ENCODE results near the gene ARL6IP6. TPM values are rescaled to one million over a fixed set of nuclear protein-coding genes. Genes with fewer than 3 reads are reported as not detected.
"Not testable (repeated sequence)": the region's sequence is repeated elsewhere in the genome, so short reads cannot be mapped to it uniquely, and the experiment has no call there.

The ARL6IP6 gene
- total RNA-seq, 2 donors from 2014 or later, result 45.7 to 55.2 TPM

GRCh38 chr2:152759290-152760072 is 41.1 kb downstream of the ARL6IP6 start:
- no peaks in the 10 kb centered on the region for H3K27me3 Mint-ChIP-seq (ENCODE audit: insufficient read depth)
- TF ChIP-seq CTCF (conservative IDR thresholded peaks at IDR 0.05), result no peak
- H3K27ac Mint-ChIP-seq, result no peak overlapping the region
- WGBS, 2 experiments (ENCODE audit: insufficient coverage in 1 of 2, insufficient read length in 1 of 2), result 94 to 100% methylated on average over 3 to 6 of the region's 6 CpGs
- no peaks in the 10 kb centered on the region for H3K27me3 ChIP-seq (ENCODE audit: control insufficient read depth, insufficient read depth, low read length, poor library complexity, severe bottlenecking)
- H3K9me3 Mint-ChIP-seq, result no peaks in the 10 kb centered on the region
- H3K36me3 ChIP-seq (ENCODE audit: control insufficient read depth, insufficient read depth, low read length), result peaks cover 67% of the 10 kb centered on the region
- no peak overlapping the region for H3K4me3 ChIP-seq (ENCODE audit: low read length)
- H3K4me1 ChIP-seq (ENCODE audit: control insufficient read depth, insufficient read depth, low read length), result peaks cover 2% of the 10 kb centered on the region
- H3K9me3 ChIP-seq (ENCODE audit: control insufficient read depth, low read length), result peaks cover 19% of the 10 kb centered on the region
- H3K27ac ChIP-seq (ENCODE audit: low read depth, low read length), result no peak overlapping the region
- H3K9ac ChIP-seq (ENCODE audit: extremely low read depth, low read length, poor library complexity, severe bottlenecking), result no peak overlapping the region
- no peak overlapping the region for H3K4me3 Mint-ChIP-seq
- peaks cover 25% of the 10 kb centered on the region for H3K4me1 Mint-ChIP-seq
- H3K36me3 Mint-ChIP-seq (ENCODE audit: low read depth), result peaks cover 67% of the 10 kb centered on the region
- DNase-seq, result no peak

- no peak overlapping the region for H3K27ac ChIP-seq (ENCODE audit: low read depth, low read length)
- Mint-ChIP-seq H3K4me1 (peaks cover 25% of the 10 kb centered on the region), H3K27ac (peak overlapping the region; percentile 23), H3K36me3 (ENCODE audit: low read depth) (peaks cover 58% of the 10 kb centered on the region), H3K9me3 (no peaks in the 10 kb centered on the region), H3K4me3 (no peak overlapping the region), H3K27me3 (ENCODE audit: insufficient read depth) (no peaks in the 10 kb centered on the region)
- 89 to 95% methylated on average over 3 to 4 of the region's 4 CpGs for WGBS, 2 experiments (ENCODE audit: insufficient coverage in 1 of 2, insufficient read length in 1 of 2)
- peaks cover 58% of the 10 kb centered on the region for H3K36me3 ChIP-seq (ENCODE audit: control insufficient read depth, insufficient read depth, low read length)
- peaks cover 15% of the 10 kb centered on the region for H3K9me3 ChIP-seq (ENCODE audit: control insufficient read depth, low read length)
- DNase-seq, result no peak
- no peak overlapping the region for H3K9ac ChIP-seq (ENCODE audit: extremely low read depth, low read length, poor library complexity, severe bottlenecking)
- H3K4me3 ChIP-seq (ENCODE audit: low read length), result no peak overlapping the region
- H3K27me3 ChIP-seq (ENCODE audit: control insufficient read depth, insufficient read depth, low read length, poor library complexity, severe bottlenecking), result no peaks in the 10 kb centered on the region
- H3K4me1 ChIP-seq (ENCODE audit: control insufficient read depth, insufficient read depth, low read length), result peaks cover 2% of the 10 kb centered on the region
- TF ChIP-seq CTCF (conservative IDR thresholded peaks at IDR 0.05), result no peak
Measured at GRCh38 chr2:152761214-152761613, 42.8 kb downstream of the ARL6IP6 start.

DNA sequence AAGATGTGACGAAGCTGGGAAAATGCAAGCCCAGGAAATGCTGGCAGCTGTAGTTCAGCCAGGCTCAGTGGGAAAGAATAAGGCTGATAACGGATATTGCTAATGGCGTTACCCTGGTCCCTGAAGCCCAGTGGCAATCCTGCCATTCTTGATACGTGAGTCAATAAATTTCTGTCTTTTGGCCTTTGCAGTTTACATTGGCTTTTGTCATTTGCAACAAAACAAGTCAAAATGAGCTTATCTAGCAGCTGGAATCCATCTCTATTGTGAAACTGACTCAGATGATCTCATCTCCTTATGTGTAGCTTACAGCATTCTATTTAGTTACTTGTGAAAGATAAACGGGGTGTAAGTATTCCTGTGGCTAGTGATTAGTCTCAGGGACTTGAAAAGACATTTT is 43.8 kb downstream of the ARL6IP6 start:
- WGBS, 2 experiments (ENCODE audit: insufficient coverage in 1 of 2, insufficient read length in 1 of 2), result 26 to 38% methylated on average over 3 to 4 of the region's 5 CpGs
- Mint-ChIP-seq H3K4me3 (no peak overlapping the region), H3K36me3 (ENCODE audit: low read depth) (peaks cover 48% of the 10 kb centered on the region), H3K27me3 (ENCODE audit: insufficient read depth) (no peaks in the 10 kb centered on the region), H3K4me1 (peaks cover 25% of the 10 kb centered on the region), H3K27ac (peak overlapping the region; percentile 92), H3K9me3 (no peaks in the 10 kb centered on the region)
- H3K27me3 ChIP-seq (ENCODE audit: control insufficient read depth, insufficient read depth, low read length, poor library complexity, severe bottlenecking), result no peaks in the 10 kb centered on the region
- H3K4me3 ChIP-seq (ENCODE audit: low read length), result no peak overlapping the region
- peaks cover 49% of the 10 kb centered on the region for H3K36me3 ChIP-seq (ENCODE audit: control insufficient read depth, insufficient read depth, low read length)
- H3K27ac ChIP-seq (ENCODE audit: low read depth, low read length), result peak overlapping the region; percentile 25
- peaks cover 2% of the 10 kb centered on the region for H3K4me1 ChIP-seq (ENCODE audit: control insufficient read depth, insufficient read depth, low read length)
- DNase-seq, result peak; percentile 70
- H3K9ac ChIP-seq (ENCODE audit: extremely low read depth, low read length, poor library complexity, severe bottlenecking), result no peak overlapping the region
- peaks cover 15% of the 10 kb centered on the region for H3K9me3 ChIP-seq (ENCODE audit: control insufficient read depth, low read length)
- TF ChIP-seq CTCF (conservative IDR thresholded peaks at IDR 0.05), result no peak

- 81 to 91% methylated on average over 2 to 4 of the region's 4 CpGs for WGBS, 2 experiments (ENCODE audit: insufficient coverage in 1 of 2, insufficient read length in 1 of 2)
- H3K4me3 Mint-ChIP-seq; H3K4me1 ChIP-seq (ENCODE audit: control insufficient read depth, insufficient read depth, low read length); H3K27ac Mint-ChIP-seq; H3K27me3 ChIP-seq (ENCODE audit: control insufficient read depth, insufficient read depth, low read length, poor library complexity, severe bottlenecking); H3K4me3 ChIP-seq (ENCODE audit: low read length); H3K9ac ChIP-seq (ENCODE audit: extremely low read depth, low read length, poor library complexity, severe bottlenecking); DNase-seq; H3K27me3 Mint-ChIP-seq (ENCODE audit: insufficient read depth); H3K9me3 Mint-ChIP-seq; H3K27ac ChIP-seq (ENCODE audit: low read depth, low read length): not testable (repeated sequence)
- Histone ChIP-seq H3K9me3 (ENCODE audit: control insufficient read depth, low read length) (peaks cover 15% of the 10 kb centered on the region), H3K36me3 (ENCODE audit: control insufficient read depth, insufficient read depth, low read length) (peaks cover 42% of the 10 kb centered on the region)
- Mint-ChIP-seq H3K4me1 (peaks cover 25% of the 10 kb centered on the region), H3K36me3 (ENCODE audit: low read depth) (peaks cover 42% of the 10 kb centered on the region)
Measured at GRCh38 chr2:152763208-152763607, 44.8 kb downstream of the ARL6IP6 start.
